A673 (cell line): ENCODE results near the gene BTRC. TPM values are rescaled to one million over a fixed set of nuclear protein-coding genes. Genes with fewer than 3 reads are reported as not detected.

ENCODE experiments used
- BruUV-seq: library from RNA; stranded (reverse); fragments of 400-500 nt; replicated peaks from 2 replicates; lab custom pipeline; 2021; lab: Mats Ljungman, UMichigan
- CTCF ChIA-PET: fragments of 300-600 bp; sonication (Branson Sonifier 250); formaldehyde crosslinking; loops from one replicate; lab custom pipeline; 2022; ENCODE audit warnings: antibody characterized with exemption; lab: Charles Lee
- POLR2A ChIA-PET: fragments of 300-600 bp; sonication (Branson Sonifier 250); formaldehyde crosslinking; loops from one replicate; lab custom pipeline; 2022; ENCODE audit warnings: antibody characterized with exemption; ENCODE audit not compliant: low non-redundant PET; lab: Charles Lee
- DNase-seq: peaks from one replicate; pipeline ENCODE4 v3.0.0-alpha.2; 2015; ENCODE audit warnings: low spot score
- H3K27ac ChIP-seq: fragments of 200-600 bp; sonication (generic); 2 replicates; pipeline ENCODE4 v1.5.1; 2016; ENCODE audit warnings: mixed run types, low read depth, mild to moderate bottlenecking, mixed read lengths, antibody characterized with exemption, low read length; ENCODE audit not compliant: poor library complexity, severe bottlenecking
- H3K27me3 ChIP-seq: fragments of 200-600 bp; sonication (generic); replicated peaks from 2 replicates; pipeline ENCODE4 v1.6.1; 2017; ENCODE audit warnings: mixed run types, low read depth, mild to moderate bottlenecking, mixed read lengths, antibody characterized with exemption, low read length; ENCODE audit not compliant: insufficient read depth, poor library complexity
- H3K36me3 ChIP-seq: fragments of 200-600 bp; sonication (generic); 2 replicates; pipeline ENCODE4 v1.6.1; 2016; ENCODE audit warnings: mixed run types, mild to moderate bottlenecking, mixed read lengths, antibody characterized with exemption, low read length; ENCODE audit not compliant: insufficient read depth, poor library complexity, severe bottlenecking
- H3K4me1 ChIP-seq: fragments of 200-600 bp; sonication (generic); 2 replicates; pipeline ENCODE4 v1.6.1; 2017; ENCODE audit warnings: mixed run types, mild to moderate bottlenecking, mixed read lengths, antibody characterized with exemption, low read length; ENCODE audit not compliant: insufficient read depth, poor library complexity, severe bottlenecking
- H3K4me3 ChIP-seq: fragments of 200-600 bp; sonication (generic); 2 replicates; pipeline ENCODE4 v1.5.1; 2016; ENCODE audit warnings: low read depth, mixed run types, mild to moderate bottlenecking, mixed read lengths, low read length; ENCODE audit not compliant: poor library complexity, severe bottlenecking
- H3K9me3 ChIP-seq: fragments of 200-600 bp; sonication (generic); 2 replicates; pipeline ENCODE4 v1.6.1; 2016; ENCODE audit warnings: mixed run types, low read depth, mild to moderate bottlenecking, mixed read lengths, antibody characterized with exemption, low read length; ENCODE audit not compliant: poor library complexity, severe bottlenecking
- CTCF ChIP-seq: fragments of 300-800, 200-600 bp; sonication (generic); conservative IDR thresholded peaks from 2 replicates; pipeline ENCODE4 v1.5.1; 2017; ENCODE audit warnings: low read depth, mild to moderate bottlenecking, antibody characterized with exemption, low read length, moderate library complexity, mixed read lengths
- EZH2 ChIP-seq: fragments of 200-600 bp; sonication (generic); IDR thresholded peaks from 2 replicates; pipeline ENCODE4 v1.6.1; 2017; ENCODE audit warnings: borderline replicate concordance, low read depth, mild to moderate bottlenecking, mixed read lengths, antibody characterized with exemption, low read length; ENCODE audit not compliant: poor library complexity, severe bottlenecking
- intact Hi-C: fragments of 100-400 bp; cut with micrococcal nuclease; formaldehyde crosslinking; loops from one replicate; pipeline ENCODE4 v1.10.0; 2022; ENCODE audit not compliant: unreplicated experiment
- total RNA-seq: library from RNA; stranded (reverse); gene quantifications from 2 replicates; pipeline ENCODE4 v1.2.3, GENCODE V29; 2021

The BTRC gene
- total RNA-seq, 1 experiment from 2014 or later: 22.6 TPM

- TF ChIP-seq EZH2 (no peak), CTCF (no peak)
- Histone ChIP-seq H3K27ac (no peak overlapping the region), H3K27me3 (no peaks in the 10 kb centered on the region), H3K36me3 (no peaks in the 10 kb centered on the region), H3K9me3 (no peaks in the 10 kb centered on the region), H3K4me1 (no peaks in the 10 kb centered on the region), H3K4me3 (no peak overlapping the region)
- POLR2A ChIA-PET: no interaction called here
- CTCF ChIA-PET: interaction anchor here (0.5 kb wide), 1 partner anchor 129 kb away, joined by 7 read pairs; no protein-coding TSS in a partner anchor
- BruUV-seq: no TSS peak
- DNase-seq: no peak
- intact Hi-C loops: no loop called here
Observed at GRCh38 chr10:101337836-101338235, 16.1 kb upstream of the BTRC start.

DNA sequence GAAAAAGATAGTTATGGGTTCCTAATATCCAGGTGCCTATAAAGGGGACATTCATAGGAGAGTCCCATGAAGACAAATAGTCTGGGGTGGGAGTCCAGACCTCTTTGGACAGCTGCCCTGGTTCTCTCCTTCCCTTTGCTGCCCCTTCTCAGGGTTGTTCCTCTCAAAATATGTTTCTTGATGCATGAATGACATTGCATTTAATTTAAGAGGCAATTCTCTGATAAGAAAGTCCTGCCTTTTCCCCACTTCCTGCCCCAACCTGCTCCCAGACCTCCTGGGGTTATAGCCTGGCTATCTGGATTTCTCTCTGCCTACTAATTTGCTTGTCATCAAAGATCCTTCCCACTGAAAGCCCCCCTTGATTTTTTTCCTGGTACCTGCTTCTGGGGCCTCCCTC is 12.5 kb upstream of the BTRC start:
- no TSS peak for BruUV-seq
- CTCF ChIA-PET: no interaction called here
- no peak for TF ChIP-seq EZH2
- no peak for TF ChIP-seq CTCF
- DNase-seq: no peak
- H3K27ac ChIP-seq: no peak overlapping the region
- H3K4me3 ChIP-seq: no peak overlapping the region
- intact Hi-C loops: no loop called here
- H3K4me1 ChIP-seq: no peaks in the 10 kb centered on the region
- POLR2A ChIA-PET: no interaction called here
- H3K27me3 ChIP-seq: no peaks in the 10 kb centered on the region
- H3K9me3 ChIP-seq: no peaks in the 10 kb centered on the region
- H3K36me3 ChIP-seq: no peaks in the 10 kb centered on the region

DNA sequence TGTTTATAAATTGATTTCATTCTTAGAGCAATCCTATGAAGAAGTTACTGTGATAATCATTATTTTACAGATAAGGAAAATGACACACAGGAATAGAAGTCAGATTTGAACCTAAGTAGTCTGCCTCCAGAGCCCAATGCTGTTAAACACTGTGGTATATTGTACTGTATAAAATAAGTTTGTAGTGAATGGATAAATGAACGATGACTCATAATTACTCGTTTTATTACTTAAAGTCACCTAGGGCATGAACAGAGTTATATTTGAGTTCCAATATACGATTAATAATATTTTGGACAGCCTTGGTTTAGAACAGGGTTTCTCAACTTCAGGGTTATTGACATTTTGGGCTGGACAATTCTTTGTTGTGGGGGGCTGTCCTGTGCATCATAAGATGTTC is 7.8 kb upstream of the BTRC start:
- ChIA-PET CTCF (no interaction called here), POLR2A (no interaction called here)
- H3K36me3 ChIP-seq: no peaks in the 10 kb centered on the region
- no peaks in the 10 kb centered on the region for H3K9me3 ChIP-seq
- H3K4me1 ChIP-seq: no peaks in the 10 kb centered on the region
- H3K4me3 ChIP-seq: no peak overlapping the region
- peaks cover 4% of the 10 kb centered on the region for H3K27me3 ChIP-seq
- DNase-seq: no peak
- H3K27ac ChIP-seq: no peak overlapping the region
- intact Hi-C loops: no loop called here
- BruUV-seq: no TSS peak
- TF ChIP-seq CTCF (no peak), EZH2 (no peak)
